NCI-H1105 (cell line): ENCODE data around the gene ZNF77.
"Not testable (repeated sequence)": the region's sequence is repeated elsewhere in the genome, so short reads cannot be mapped to it uniquely, and the experiment has no call there.

Experiments used
- DNase-seq: peaks from one replicate; lab custom pipeline; 2025; lab: John Stamatoyannopoulos, UW

The ZNF77 gene

DNA sequence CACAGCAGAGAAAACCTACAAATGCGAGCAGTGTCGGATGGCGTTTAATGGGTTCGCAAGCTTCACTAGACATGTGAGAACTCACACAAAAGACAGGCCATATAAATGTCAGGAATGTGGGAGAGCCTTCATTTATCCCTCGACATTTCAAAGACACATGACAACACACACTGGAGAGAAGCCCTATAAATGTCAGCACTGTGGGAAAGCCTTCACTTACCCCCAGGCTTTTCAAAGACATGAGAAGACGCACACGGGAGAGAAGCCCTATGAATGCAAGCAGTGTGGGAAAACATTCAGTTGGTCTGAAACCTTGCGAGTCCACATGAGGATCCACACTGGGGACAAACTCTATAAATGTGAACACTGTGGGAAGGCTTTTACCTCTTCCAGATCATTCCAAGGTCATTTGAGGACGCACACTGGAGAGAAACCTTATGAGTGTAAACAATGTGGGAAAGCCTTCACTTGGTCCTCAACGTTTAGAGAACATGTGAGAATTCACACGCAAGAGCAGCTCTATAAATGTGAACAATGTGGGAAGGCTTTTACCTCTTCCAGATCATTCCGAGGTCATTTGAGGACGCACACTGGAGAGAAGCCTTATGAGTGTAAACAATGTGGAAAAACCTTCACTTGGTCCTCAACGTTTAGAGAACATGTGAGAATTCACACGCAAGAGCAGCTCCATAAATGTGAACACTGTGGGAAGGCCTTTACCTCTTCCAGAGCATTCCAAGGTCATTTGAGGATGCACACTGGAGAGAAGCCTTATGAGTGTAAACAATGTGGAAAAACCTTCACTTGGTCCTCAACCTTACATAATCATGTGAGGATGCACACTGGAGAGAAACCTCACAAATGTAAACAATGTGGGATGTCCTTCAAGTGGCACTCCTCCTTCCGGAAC lies 27.2 kb downstream of the ZNF77 start:
- DNase-seq = no peak

DNA sequence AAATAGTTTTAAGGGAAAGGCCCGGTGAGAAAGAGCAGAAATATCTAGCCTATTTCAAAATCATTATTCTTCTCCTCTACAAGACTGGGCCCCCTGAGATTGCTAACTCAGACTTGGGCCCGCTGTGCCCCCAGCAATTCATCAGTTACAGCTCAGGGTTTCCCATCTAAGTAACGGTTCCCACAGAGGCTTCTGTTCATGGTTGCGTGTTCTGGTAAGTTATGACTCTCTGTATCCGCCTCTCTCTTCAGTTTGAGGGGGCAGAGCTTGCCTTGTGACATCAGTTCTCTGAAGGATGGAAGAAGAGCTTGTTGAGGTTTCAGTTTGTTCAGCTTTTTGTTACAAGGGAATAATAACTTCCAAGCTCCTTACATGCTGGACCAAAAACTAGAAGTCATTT lies 32.5 kb downstream of the ZNF77 start:
- DNase-seq = no peak

- no peak for DNase-seq
Measured at GRCh38 chr19:2906631-2907195, 38.1 kb downstream of the ZNF77 start.

GRCh38 chr19:2905918-2906519 lies 38.8 kb downstream of the ZNF77 start:
- DNase-seq = no peak

DNA sequence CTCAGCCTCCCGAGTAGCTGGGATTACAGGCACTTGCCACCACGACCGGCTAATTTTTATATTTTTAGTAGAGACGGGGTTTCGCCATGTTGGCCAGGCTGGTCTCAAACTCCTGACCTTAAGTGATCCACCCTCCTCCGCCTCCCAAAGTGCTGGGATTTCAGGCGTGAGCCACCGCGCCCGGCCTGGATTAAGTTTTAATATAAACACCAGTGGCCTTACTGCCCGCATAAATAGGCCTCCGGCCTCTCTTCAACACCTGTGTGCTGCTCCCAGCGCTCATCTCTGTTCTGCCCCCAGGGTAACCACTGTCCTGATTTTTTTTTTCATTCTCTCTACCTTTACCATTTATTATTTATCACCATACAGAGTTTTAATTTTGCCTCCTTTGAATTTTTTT lies 41.4 kb downstream of the ZNF77 start:
- DNase-seq = not testable (repeated sequence)

GRCh38 chr19:2902590-2903218 lies 42.1 kb downstream of the ZNF77 start:
- DNase-seq = no peak

GRCh38 chr19:2900296-2901252 lies 44.2 kb downstream of the ZNF77 start, which contains the start of gene ZNF57:
Gene ZNF57, plus strand, starts transcription at chr19:2900928. Its CDS starts 118 bp downstream, at chr19:2901046.
- DNase-seq = peak; percentile 99

- no peak for DNase-seq
Measured at GRCh38 chr19:2896694-2897093, 48.1 kb downstream of the ZNF77 start.

DNA sequence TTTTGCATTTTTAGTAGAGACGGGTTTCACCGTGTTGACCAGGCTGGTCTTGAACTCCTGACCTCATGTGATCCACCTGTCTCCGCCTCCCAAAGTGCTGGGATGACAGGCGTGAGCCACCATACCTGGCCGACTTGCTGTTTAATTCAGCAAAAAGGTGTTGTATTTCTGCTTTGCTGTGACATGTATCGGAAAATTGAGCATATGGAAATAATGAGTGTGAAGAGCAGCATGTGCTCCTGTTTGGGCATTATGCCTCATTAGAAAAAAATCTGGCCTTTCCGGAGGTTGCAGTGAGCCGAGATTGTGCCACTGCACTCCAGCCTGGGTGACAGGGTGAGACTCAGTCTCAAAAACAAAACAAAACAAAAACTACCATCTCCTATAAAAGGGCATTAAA lies 54.2 kb downstream of the ZNF77 start:
- DNase-seq = not testable (repeated sequence)

GRCh38 chr19:2888731-2889224 lies 56.0 kb downstream of the ZNF77 start:
- no peak for DNase-seq

DNA sequence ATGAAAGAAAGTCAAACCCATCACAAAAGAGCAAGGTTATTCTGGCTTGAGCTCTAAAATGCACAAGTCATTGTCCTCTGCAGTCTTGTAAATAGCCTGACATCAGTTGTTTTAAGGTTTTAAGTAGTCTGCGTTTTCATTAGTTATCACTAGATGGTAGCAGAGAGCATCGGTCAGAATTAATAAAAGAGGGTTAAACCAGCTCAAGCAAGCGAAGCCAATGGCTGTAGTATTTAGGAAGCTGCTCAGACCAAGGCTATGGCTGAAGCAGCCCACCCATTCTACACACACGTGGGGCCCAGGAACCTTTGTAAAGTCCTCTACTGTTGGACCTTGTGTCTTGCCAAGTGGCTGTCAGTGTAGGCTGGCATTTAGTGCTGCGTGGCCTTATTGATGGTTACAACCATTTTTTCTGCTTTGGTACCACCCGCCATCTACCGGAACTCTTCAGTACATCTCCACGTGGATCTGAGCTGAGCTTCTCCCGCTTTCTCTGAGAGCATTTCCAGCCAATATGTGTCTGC lies 57.3 kb downstream of the ZNF77 start:
- peak; percentile 47 for DNase-seq

DNA sequence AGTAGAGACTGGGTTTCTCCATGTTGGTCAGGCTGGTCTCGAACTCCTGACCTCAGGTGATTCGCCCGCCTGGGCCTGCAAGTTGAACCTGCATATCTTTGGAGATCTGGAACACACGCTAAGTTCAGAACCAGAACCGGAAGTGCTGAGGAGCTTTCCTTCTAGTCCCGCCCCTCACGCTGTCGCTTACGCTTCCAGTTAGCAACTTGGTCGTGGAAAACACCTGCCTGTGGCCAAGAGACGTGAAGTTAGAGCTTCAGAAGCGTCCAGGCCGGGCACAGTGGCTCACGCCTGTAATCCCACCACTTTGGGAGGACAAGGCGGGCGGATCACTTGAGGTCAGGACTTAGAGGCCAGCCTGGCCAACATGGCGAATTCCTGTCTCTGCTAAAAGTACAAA lies 59.0 kb downstream of the ZNF77 start:
- DNase-seq = no peak

DNA sequence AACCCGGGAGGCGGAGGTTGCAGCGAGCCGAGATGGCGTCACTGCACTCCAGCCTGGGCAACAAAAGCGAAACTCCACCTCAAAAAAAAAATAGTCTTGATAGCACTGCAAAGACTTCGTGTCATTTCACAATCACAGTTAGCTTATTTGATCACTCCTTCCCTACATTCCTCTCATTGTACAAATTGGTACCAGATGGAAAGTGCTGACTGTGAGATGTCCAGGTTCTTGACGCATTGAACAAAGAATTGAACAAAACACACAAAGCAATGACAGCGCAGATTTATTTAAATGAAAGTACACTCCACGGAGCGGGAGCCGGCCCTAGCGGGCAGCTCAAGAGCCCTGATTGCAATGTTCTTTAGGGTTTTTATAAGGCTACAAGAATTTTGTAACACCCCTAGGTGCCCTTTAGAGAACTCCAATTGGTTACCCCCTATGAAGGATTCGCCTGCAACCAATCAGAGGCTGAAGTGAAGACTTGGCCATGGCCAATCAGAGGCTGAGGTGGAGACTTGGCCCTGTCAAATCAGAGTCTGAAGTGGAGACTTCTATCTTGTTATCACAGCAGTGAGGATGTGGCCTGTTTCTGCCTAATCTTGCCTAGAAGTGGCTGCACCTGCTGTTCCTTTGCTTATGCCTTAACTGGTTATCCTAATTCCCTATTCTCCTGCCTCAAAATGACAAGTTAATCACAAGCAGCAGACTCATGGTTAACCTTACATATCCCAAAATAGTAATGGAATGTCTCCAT lies 60.9 kb downstream of the ZNF77 start:
- DNase-seq = no peak
